ENCODE results near the gene TOE1.

TOE1 gene

GRCh38 chr1:45327644-45328515, 12.1 kb upstream of the TOE1 start:
- no peak for DNase-seq

GRCh38 chr1:45328680-45329079, 11.3 kb upstream of the TOE1 start:
- no peak for DNase-seq

GRCh38 chr1:45329445-45329844, 10.5 kb upstream of the TOE1 start:
- DNase-seq = no peak

GRCh38 chr1:45331436-45332345, 8.3 kb upstream of the TOE1 start:
- DNase-seq = no peak

GRCh38 chr1:45332346-45332720, 7.6 kb upstream of the TOE1 start:
- no peak for DNase-seq

GRCh38 chr1:45334308-45335245, 5.4 kb upstream of the TOE1 start:
- DNase-seq = no peak

GRCh38 chr1:45335855-45336324, 4.1 kb upstream of the TOE1 start:
- DNase-seq = no peak

- DNase-seq = no peak
Observed at GRCh38 chr1:45337630-45338325, 2.2 kb upstream of the TOE1 start.

GRCh38 chr1:45340816-45341466, 971 bp downstream of the TOE1 start:
- peak; percentile 66 for DNase-seq

- no peak for DNase-seq
Observed at GRCh38 chr1:45344499-45344898, 4.5 kb downstream of the TOE1 start.

- DNase-seq = no peak
Observed at GRCh38 chr1:45345014-45345413, 5.0 kb downstream of the TOE1 start.

GRCh38 chr1:45346473-45346872, 6.5 kb downstream of the TOE1 start:
- no peak for DNase-seq

- DNase-seq = no peak
Observed at GRCh38 chr1:45348020-45348419, 8.1 kb downstream of the TOE1 start.

GRCh38 chr1:45348609-45348965, 8.6 kb downstream of the TOE1 start:
- DNase-seq = no peak

GRCh38 chr1:45348966-45349677, 9.2 kb downstream of the TOE1 start:
- no peak for DNase-seq

- no peak for DNase-seq
Observed at GRCh38 chr1:45351508-45351907, 11.5 kb downstream of the TOE1 start.

- no peak for DNase-seq
Observed at GRCh38 chr1:45353685-45354084, 13.7 kb downstream of the TOE1 start.

GRCh38 chr1:45354838-45355237, 14.9 kb downstream of the TOE1 start:
- DNase-seq = no peak

- DNase-seq = no peak
Observed at GRCh38 chr1:45355683-45356082, 15.7 kb downstream of the TOE1 start.

GRCh38 chr1:45356186-45356585, 16.2 kb downstream of the TOE1 start:
- no peak for DNase-seq
